IPS-NIHi11 (cell line): Measurements from ENCODE around the gene TEKTIP1.

Experiments used
- DNase-seq: peaks from one replicate; pipeline ENCODE4 v3.0.0; 2012; ENCODE audit warnings: mixed read lengths, low spot score

TEKTIP1 gene

DNA sequence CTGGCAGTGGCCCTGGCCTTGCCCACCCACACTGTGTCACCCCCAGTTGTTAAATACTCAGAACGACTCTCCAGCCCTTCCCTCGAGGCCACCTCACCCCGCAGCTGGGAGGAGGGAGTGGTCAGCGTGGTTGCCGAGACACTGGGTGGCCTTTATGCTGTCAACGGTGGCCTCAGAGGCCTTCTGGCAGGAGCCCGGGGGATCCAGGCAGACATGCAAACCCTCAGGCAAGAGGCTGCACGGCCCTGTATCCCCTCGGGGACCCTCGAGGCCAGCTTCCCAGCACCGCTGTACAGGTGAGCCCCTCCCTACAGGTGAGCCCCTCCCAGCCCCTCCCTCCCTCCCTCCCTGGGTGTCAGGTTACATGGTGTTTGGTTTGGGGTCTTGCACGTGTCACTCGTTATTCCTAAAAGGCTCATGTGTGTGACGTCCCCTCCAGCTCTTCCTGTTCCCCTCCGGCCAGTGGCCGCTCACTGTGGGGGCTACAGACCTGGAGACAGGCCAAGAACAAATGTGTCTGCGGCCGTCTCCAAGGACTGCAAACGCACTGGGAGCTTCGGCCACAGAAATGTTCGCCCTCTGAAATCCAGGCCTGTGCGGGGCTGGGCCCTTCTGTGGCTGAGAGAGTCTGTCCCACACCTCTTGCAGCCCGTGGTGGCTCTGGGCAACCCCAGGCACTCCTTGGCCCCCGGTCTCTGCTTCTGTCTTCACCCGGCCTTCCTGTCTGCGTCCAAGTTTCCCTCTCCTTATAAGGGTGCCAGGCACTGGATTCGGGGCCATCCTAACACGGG is at the start of gene TEKTIP1:
TEKTIP1 (plus strand) TSS at position 210 of the 791 bp plus-strand sequence; CDS start at position 214, 4 bp downstream.
- peak; percentile 70 for DNase-seq

DNA sequence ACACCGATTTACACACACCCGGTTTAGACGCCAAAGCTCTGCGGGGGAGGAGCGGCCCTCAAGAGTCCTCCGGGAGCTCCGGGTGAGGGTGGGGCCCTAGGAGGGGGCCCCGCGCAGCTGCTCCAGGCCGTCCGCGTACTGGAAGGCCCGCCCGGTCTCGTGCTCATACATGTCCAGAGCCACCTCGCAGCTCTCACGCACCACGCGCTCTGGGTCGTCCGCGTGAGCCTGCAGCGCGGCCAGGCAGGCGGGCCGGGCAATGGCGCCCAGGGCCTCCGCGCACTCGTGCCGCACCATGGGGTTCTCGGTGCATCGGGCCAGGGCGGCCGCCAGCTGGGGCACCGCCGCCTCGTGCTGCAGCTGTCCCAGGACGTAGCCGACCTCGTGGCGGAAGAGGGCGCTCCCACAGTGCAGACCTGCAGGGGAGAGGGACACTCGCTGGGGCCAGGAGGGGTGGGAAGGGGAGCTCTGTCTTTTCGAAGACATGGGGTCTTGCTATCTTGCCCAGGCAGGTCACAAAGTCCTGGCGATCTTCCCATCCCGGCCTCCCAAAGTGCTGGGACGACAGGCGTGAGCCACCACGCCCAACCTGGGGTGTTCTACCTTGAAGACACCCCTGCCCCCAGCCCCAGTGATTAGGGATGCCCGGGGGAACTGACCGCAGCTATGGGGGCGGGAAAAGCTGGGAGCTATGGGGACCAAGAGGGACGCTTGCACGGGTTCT is 47.4 kb upstream of the TEKTIP1 start:
- DNase-seq: no peak

DNA sequence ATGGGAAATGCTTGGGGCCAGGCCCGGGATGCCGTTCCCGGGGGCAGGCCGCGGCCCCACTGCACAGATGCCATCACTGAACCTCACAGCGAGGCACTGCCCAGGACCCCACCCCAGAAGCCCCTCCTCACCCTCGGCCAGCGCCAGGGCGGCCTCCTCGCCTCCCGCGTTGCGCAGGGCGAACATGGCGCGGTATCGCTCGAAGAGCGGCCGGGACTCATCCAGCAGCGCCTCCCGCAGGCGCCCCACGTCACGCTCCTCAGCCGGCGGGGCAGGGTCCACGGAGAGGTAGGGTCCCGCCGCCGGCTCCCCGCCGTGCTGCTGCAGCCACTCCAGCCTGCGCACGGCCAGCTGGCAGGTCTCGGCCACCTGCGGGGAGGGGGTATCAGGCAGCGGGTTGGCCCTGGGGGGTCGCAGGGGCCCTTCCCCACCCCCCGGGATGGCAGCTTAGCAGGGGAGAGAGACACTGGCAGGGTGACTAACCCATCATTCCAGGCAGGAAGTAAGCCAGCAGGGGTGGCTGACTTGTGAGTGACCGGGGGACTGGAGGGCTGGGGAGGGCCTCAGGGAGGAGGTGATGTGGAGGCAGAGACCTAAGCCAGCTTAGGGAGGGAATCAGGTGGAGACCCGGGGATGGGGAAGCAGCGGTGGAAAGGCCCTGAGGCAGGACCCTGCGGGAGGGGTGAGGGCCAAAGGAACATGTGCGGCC is 46.7 kb upstream of the TEKTIP1 start:
- no peak for DNase-seq

DNA sequence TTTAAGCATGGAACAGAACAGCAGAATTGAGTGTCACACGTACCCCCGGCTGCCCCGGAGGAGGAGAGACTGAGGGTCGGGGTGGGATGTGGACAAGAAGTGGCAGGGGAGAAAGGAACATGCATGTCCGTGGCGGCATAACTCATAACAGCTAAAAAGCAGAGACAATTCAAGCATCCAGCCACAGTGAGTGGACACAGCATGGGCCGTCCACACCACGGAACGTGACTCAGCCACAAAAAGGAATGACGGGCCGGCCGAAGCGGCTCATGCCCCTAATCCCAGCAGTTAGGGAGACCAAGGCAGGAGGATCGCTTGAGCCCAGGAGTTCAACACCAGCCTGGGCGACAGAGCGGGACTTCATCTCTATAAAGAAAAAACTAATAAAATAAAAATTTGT is 46.1 kb upstream of the TEKTIP1 start:
- DNase-seq: no peak

DNA sequence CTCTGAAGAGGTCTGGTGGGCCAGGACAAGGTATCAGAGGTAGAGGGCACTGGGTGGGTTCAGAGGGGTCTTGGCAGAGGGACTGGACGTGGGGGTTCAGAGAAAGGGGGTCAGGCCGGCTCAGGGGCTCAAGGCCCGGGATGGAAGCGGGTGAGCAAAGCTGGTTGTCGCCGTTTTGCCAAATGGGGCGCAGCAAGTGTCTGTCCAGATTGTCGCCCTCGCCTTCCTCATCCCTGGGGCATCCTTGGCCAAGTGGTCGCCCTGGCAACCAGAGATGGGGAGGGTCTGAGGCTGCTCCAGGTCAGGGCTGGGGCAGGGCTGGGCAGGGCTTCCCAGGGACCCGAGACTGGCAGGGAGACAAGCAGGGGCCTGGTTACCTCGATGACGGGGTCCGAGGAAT is 45.3 kb upstream of the TEKTIP1 start:
- no peak for DNase-seq

DNA sequence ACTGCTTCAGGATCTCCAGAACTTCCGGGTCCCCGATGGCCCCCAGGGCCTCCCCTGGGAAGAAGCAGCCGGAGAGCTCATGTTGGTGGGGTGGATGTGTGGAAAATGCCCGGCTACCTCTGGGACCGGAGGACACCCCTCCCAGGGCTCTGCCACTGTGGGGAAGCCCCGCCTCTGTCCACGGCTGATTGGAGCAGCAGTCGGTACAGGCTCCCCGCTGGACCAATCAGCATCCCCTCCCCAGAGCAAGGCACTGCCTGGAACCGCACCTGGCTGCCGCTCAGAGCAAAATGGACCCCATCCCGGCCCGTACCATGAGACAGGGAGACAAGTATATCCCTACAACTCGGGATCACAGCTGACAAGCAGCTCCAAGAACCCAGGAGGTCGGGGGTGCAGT is 44.9 kb upstream of the TEKTIP1 start:
- DNase-seq: peak; percentile 96

DNA sequence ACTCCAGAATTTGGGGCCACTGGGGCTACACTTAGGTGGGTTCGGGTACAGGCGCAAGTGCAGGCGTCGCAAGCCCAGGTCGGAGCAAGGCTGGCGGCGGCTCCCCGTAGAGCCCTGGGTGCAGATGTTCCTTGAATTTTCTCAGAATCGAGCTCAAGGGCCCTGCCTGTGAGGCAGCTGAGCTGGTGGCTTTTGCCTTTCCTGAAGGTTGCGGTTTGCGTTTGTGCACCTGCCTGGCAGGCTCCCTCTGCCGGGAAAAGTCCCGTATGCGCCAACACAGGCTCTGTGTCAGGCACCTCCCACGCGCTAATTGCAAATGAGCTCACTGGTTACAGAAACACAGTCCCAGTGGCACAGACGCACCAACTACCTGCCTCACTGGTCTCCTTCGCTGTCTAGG is 44.4 kb upstream of the TEKTIP1 start:
- no peak for DNase-seq

DNA sequence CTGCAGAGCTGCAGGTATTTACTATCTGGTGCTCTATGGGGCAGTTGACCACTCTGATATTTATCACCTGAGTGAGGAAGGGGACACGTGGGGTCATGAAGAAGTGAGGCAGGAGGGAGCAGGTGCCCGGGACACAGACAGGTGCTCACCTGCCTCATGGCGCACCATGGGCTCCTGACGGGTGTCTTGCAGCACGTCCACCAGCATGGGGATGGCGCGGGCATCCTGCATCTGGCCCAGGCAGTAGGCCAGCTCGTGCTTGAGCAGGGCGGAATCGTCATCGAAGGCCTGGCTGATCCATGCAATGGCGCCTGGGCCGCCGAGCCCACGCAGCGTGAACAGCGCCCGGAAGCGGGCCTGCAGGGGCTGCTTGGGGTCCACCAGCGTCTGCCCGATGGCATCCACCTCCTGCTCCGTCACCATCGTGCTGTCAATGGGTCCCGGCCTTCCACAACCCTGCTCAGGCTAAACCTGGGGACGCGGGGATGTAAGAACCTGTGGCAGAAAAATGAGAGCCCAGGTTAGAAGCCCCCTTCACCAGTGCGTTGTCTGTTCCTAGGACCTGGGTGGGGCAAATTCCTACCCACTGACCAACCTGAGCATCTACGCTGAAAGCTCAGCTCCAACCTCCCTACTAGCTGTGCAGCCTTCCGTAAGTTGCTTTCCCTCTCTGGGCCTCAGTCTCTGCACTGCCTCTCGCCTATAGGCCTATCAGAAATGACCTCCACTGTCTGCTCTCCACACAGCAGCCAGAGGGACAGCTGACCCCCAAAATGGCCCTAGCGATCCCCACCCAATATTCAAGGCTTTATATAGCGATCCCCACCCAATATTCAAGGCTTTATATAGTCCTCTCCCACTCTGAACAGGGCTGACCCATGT is 42.3 kb upstream of the TEKTIP1 start:
- no peak for DNase-seq

DNA sequence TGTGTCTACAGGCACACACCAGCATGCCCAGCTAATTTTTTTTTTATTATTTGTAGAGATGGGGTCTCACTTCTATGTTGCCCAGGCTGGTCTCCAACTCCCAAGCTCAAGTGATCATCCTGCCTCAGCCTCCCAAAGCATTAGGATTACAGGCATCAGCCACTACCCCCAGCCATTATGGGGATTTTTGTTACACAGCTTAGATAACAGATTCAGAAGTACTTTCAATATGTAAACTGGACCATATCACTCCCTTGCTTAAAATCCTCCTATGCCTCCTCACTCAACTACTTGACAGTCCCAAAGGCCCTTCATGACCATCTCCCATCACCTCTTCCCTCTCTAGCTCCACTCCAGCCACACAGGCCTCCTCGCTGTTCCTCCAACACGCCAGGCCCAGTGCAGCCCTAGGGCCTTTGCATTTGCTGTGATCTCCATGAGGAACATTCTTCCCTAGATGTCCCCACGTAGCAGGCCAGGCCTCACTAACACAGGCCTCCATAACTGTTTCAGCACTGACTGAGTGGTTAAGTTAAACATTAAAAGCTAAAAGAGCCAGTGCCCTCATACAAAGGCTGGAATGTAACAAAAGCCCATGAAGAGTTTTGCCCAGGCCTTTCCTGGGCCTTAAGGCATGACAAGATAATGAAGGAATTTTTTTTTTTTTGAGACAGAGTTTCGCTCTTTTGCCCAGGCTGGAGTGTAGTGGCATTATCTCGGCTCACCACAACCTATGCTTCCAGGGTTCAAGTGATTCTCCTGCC is 41.0 kb upstream of the TEKTIP1 start:
- DNase-seq: no peak

DNA sequence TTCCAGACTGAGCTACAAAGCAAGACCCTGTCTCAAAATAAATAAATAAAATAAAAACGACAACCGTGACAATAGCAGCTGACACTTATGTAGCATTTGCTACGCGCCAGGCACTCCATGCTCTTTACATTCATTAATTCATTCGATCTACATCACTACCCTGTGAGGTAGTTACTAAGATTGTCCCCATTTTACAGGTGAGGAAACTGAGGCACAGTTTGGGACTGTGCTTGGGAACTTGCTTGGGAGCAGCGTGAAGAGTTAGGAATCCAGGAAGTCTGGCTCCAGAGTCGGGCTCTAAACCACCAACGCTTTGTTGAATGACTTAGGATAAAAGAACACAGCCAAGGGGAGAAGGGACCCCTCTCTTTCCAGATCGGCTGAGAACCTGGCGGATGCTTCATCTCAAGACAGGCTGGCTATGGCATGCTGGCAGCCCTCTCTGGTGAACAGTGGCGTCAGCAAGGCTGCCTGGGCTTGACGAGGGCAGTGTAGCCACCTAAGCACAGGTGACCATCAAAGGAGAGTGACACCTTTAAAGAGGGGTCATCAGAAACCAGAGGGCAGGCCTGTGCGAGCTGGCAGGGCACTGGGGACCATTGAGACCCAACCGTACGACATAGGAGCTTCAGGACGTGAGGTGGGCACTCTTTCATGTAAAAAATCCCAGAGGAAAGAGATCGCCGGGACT is 39.1 kb upstream of the TEKTIP1 start:
- peak; percentile 32 for DNase-seq

DNA sequence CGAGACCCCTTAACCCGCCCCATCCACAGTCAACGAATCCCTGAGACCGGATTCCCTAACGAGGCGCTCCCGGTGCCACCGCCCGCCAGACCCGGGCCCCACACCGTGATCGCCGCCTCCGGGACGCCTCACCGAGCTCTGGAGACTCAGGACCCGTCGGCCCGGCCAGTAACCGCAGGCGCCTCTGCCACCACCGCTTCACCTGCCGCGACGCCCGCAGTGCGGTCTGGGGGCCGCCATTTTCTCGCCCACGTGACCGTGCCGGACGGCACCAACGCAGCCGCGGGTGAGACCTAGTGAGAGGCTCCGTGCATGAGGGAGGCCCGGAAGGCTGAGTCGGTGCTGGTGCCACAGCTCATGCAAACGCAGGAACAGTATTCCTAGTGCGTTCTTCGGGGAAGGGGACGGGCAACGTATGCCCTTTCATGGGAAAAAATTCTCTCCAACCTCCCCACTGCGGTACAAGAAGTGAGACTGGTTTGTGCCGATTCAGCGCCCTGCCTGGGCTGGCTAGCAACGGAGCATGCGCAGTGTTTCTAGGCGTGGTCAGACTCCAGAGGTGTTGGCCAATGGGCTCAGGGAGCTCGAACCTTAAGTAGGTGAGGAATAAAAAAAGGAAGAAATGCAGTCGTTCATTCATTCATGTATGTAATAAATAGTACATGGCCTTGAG is 38.4 kb upstream of the TEKTIP1 start, which contains the start of gene DOHH:
DOHH (minus strand) TSS at position 246 of the 673 bp plus-strand sequence. CDS start 3,860 bp downstream, outside the sequence.
- DNase-seq: peak; percentile 95

DNA sequence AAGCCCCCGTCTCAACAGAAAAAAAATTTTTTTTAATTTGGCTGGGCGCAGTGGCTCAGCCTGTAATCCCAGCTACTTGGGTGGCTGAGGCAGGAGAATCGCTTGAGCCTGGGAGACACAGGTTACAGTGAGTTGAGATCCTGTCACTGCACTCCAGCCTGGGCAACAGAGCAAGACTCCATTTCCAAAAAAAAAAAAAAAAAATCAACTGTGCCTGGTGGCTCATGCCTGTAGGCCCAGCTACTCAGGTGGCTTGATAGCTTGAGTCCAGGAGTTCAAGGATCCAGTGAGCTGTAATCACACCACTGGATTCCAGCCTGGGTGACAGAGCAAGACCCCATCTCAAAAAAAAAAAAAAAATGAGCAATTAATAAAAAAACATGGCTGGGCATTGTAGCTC is 37.2 kb upstream of the TEKTIP1 start:
- DNase-seq: no peak

DNA sequence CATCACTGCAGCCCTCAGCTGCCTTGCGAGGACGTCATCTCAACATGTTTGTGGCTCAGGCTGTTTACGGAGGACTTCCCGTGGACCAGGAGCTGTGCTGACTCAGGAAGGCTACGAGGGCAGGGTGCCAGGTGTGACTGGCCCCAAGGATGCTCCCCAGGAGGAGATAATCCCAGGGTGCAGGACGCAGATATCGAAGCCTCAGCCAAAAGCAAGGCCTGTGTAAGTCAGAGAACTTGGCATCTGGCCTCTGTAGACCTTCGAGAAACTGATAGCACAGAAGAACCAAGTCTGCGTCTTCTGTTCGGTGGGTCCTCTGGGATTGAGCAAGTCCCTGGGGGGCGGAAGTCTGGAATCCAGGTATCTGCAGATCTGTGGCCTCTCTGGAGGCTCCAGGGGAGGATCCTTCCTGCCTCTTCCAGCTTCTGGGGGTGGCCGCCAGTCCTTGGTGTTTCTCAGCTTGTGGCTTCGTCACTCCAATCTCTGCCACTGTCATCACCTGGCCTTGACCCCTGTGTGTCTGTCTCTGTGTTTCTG is 35.9 kb upstream of the TEKTIP1 start:
- no peak for DNase-seq

DNA sequence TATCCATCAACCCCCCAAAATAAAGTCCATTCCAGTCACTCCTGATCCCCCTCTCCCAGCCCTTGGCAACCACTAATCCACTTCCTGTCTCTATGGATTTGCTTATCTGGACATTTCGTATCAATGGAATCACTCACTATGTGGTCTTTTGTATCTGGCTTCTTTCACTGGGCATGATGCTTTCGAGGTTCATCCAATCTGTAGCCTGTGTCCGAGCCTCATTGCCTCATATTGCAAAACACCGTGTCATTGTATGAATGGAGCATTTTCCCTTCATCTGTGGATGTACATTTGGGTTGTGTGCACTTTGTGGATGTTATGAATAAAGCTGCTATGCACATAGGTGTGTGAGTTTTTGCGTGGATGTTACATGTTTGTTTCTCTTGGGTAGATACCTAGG is 34.2 kb upstream of the TEKTIP1 start:
- DNase-seq: no peak

DNA sequence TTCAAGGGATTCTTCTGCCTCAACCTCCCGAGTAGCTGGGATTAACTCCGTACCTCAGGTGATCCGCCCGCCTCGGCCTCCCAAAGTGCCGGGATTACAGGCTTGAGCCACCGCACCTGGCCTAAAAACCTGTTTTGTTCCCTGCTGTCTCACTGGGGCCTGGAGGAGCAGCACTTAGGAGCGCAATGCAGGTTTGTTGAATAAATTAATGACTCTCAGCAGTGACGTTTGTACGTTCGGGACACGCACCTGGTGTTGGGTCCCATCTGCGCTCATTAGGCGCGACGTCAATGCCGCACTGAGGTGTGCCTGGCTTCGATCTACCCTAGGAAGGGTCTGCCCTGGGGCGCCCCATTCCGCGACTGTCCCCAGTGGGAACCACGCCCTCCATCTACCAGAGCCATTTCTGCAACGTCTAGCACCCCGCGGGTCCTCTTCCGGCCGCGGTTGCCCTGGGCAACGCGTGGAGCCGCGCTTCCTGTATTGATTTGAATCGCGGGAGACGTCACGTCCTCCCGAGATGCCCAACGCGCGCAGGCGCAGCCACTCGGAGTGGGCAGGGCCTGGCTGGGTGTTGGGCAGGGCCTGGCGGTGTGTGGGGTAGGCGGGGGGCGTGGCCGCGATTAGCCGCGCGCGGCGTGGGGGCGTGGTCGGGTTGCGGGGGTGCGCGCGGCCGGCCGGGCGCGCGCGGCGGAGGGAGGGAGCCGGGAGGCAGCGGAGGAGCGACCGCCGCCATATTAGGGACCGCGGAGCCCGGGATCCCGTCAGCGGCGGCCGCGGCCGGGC is 33.2 kb upstream of the TEKTIP1 start, which contains the start of gene FZR1:
FZR1 (plus strand) TSS at position 714 of the 786 bp plus-strand sequence. CDS start 16,679 bp downstream, outside the sequence.
- peak; percentile 97 for DNase-seq

DNA sequence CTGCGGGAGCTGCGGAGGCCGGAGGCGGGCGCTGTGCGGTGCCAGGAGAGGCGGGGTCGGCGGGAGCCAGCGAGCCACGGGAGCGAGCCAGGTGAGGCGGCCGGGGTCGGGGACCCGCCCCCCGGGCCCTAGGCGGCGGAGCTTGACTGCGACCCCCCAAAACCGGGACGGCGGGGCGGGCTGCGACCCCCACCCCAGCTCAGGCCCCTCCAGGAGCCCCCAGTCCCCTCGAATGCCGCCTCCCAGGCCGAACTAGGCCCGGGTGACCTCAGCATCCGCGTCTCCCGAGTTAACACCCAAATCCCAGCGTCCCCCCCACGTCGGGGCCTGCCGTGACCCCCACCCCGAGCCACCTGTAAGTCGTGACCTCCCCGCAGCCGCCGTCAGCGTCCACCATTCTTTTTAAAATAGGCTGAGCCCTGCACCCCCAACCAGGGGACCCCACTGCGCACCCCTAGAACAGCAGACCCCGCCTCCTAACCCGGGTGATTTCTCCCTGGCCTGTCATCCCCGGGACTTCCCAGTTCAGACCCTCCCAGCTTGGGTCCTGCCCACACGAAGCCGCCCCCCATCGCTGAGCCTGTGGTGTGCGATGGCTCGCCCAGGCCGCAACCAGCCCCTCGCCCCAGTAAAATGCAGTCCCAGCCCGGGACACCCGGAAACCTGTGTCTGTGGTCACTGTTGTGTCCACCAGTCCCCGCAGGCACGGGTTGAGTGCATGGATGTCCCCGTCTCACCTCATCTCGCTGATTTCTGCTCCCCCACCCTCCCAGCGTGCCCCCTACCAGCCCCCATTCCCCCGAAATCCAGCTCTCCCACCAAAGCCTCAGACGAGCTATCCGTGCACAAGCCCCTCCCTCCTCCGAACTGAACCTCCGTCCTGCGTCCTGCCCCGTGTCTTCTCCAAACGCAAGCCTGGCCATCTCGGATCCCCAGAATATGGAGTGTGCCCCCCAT is 32.3 kb upstream of the TEKTIP1 start:
- no peak for DNase-seq
